Fibroblast of peridontal ligament (primary cell): ENCODE measurements around the gene NCBP3.
"Not testable (repeated sequence)": the region's sequence is repeated elsewhere in the genome, so short reads cannot be mapped to it uniquely, and the experiment has no call there.

Experiments
- DNase-seq: peaks from one replicate; pipeline ENCODE4 v3.0.0-alpha.2; 2010; ENCODE audit errors: extremely low read depth

The NCBP3 gene

DNA sequence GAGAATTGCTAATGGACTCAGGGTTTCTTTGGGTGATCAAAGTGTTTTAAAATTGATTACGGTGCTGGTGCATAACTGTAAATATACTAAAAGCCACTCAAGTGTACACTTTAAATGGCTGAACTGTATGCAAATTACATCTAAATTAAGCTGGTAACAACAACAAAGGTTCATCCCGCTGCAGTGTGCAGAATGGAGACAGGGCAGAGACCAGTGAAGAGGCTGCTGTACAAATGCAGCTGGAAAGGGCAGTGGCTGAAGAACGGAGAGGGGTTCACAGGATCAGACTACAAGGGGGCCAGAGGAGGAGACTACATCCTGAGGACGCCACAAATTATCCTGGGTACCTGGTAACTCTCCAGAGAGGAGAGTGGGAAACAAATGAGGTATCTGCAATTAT is 36.0 kb downstream of the NCBP3 start:
- no peak for DNase-seq

DNA sequence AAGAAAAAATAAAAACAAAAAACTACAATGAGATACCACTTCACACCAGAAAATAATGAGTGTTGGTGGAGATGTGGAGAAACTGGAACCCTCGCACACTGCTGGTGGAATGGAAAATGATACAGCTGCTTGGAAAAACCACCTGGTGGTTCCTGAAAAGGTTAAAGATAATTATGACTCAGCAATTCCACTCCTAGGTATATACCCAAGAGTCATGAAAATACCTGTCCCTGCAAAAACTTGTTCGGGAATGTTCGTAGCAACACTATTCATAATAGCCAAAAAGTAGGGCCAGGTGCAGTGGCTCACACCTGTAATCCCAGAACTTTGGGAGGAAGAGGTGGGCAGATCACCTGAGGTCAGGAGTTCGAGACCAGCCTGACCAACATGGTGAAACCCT is 36.9 kb downstream of the NCBP3 start:
- DNase-seq, result no peak

DNA sequence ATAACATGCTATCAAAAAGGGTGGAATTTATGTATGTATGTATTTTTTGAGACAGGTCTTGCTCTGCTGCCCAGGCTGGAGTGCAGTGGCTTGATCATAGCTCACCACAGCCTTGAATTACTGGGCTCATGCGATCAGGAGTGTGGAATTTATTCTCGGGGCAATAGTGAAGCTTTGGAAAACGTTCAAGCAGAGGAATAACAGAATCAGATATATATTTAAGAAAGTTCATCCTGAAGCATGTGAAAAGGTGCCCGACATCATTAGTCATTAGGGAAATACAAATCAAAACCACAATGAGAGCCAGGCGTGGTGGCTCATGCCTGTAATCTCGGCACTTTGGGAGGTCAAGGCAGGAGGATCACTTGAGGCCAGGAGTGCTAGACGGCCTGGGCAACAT is 37.3 kb downstream of the NCBP3 start:
- no peak for DNase-seq

DNA sequence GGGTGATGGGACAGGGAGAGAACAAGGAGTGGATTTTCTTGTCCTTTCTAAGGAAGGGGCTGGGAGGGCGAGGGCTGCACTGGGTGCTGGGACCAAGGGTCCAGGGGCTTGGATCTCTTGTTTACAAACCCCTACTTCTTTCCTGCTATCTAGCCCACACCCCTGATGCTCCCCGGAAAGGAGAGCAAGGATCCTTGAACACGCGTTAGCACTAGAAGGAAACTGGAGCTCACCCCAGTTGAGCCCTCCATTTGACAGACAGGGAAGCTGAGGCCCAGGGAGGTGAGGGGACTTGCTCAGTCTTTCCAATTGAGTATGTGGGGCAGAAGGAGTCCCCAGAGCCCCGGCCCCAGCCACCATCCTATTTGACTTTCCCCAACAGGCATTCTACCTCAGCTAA is 40.5 kb downstream of the NCBP3 start:
- no peak for DNase-seq

DNA sequence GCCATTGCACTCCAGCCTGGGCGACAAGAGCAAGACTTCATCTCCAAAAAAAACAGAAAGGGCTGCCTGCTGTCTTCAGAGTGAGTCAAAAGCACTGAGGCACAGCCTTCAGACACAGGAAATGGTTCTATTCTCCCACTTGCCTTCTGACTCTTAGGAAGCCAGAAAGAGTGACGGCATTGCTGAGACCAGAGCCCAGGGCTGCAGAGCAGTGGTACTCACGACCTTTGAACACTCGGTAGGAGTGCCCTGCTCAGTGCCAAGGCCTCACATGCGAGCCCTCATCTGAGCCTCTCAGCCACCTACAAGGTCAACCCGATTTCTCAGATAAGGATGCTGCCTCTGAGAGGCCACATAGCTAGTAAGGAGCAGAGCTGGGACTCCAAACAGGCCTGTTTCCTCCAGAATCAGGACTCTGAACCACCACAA is 41.5 kb downstream of the NCBP3 start:
- no peak for DNase-seq

DNA sequence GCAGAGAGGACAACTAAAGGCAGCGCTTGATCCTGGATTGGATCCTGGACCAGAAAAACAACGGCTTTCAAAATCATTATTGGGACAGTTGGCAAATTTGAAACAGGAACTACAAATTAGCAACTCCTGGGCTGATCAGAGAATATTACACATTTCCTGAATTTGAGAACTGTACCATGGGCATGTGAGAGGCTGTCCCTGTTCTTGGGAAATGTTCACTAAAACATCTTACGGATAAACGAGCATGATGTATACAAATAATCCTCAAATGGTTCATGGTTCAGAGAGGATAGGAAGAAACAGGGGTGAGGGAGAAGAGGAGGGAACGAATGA is 42.8 kb downstream of the NCBP3 start:
- DNase-seq, result no peak

DNA sequence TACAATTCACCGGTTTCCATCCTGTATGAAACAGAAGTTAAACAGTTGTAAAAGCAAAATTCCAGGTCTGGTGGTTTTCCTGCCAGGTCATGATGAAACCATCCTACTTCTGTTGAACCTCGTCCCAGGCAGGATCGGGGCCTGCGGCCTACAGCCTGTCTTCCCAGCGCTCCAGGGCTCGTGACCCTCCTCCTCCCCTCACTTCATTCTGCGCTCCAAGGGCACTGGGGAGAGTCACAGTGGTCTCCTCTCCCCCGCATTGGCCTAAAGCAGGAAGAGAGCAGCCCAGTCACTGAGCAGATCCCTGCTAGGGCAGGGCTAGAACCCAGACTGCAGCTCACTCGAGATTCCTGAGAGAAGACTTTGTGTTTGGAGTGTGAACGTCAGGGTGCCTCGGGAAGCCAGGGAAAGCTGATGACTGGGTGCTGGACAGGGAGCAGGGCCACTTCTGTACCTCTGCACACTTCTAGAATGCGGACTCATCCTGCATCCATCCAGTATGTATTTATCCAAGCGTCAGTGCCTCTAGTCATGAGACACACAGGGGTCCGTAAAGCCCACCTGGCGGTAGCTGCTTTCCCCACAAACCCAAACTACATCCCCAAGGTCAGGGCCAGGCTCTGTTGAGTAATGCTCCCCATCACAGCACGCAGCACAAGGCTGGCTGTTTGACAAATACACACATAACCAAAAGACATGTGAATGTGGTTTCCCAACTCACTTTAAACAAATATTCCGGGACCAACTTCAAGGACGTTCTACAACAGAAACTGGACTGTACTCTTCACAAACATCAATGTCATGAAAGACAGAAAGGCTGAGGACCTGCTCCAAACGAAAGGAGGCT is 43.4 kb downstream of the NCBP3 start:
- DNase-seq, result peak; percentile 90

DNA sequence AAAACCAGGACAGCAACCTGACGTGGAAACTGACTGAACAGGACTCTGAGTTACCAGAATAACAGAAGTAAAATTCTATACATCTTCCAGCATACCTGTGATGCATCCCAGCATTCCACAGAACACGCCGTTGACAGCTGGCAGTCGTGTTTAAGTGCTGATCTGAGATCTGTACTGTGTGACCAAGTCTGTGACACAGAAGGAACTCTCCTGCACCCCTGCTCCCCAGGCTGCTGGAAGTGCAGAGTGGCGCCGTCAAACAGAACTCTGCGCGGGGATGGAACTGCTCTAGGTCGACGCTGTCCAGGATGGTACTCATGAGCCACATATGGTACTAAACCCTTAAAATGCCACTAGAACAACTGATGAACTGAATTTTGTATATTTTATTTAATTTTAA is 44.3 kb downstream of the NCBP3 start:
- DNase-seq, result no peak

DNA sequence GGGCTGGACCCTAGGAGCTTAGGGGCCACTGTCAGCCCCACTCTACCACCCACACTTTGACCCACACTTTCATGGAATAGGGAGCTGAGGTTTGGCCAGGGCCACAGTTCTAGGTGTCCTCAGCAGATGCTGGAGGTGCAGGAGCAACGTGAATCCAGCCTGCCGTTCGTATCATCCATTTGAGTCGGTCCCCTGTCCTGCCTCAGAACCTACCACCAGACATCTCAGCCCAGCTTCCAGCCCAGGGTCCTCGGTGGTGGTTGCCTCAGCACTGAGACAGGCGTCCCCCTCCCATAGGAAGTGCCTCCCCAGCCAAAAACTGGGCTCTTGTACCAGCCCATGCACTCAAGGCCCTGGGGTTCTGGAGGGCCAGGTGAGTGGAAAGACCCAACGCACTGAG is 44.7 kb downstream of the NCBP3 start:
- DNase-seq, result no peak

DNA sequence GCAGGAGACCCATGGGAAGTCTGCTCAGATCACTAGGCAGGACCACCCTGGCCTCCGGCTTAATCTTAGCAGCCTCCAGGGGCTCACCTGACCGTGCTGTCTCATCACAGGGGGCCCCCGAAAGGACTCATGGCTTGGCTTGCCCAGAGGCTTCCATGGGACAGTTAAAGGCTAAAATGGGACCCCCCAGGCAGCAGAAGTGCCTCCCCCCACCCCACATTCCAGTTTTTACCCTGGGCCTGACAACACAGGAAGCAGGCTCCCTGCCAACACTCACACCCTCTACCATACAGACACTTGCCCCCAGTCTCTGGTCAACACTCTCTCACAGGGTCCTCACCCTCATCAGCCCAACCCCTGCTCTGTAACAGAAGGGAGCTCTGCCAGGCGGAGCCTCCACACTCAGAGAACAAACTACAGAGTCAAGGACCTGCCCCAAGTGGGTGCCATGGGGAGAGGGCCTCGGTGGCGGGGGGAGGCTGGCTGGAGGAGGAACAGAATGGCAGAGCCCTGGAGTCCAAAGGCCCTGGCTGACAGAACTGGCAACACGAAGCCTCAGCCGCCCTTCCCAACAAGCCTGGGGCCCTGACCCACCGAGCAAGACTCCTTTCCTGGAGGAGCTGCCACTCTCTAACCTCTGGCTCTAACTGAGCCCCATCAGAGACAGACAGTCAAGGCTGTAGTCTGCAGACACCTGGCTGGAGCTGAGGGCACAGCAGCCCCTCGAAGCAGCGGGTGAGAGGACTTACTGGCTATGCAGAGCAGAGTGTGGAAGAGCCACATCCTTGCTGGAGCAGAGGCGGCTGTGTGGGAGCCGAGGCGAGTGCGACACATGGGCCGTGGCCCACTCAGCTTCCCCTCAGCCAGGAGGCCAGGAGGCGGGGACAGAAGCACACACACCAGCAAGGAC is 45.4 kb downstream of the NCBP3 start, which contains the start of gene ITGAE:
TSS of gene ITGAE (minus strand) at position 827 of the 910 bp plus-strand sequence. CDS start at position 783, 44 bp downstream.
- no peak for DNase-seq

DNA sequence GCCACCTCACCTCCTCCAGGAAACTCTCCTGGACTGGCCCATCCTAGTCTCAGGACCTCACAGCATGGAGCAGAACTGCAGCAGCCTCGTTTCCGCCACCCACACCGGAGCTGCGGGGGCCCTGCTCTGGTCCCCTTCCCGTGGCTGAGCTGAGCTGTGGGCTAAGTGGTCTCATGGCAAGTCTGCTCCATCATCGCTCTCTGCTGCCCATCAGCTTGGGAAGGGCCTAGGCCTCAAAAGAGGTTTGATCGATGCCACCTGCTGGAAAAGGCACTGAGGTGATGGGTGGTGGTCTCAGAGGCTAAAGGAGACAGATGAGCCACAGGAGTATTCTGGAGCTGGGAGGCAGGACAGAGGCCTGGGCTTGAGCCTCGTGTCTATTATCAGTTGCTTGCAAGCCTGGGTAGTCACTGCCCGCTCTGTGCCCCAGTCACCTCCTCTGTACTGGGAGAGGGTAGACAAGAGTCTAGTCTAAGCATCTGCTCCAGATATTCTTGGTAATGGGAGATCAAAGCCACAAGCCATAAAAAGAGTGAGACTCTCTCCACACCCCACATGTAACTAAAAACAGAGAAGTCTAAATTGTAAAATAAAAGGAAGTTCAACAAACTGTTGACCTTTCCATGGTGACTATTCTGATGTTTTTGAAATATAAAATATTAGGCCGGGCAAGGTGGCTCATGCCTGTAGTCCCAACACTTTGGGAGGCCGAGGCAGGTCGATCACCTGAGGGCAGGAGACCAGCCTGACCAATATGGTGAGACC is 46.7 kb downstream of the NCBP3 start:
- DNase-seq, result no peak

DNA sequence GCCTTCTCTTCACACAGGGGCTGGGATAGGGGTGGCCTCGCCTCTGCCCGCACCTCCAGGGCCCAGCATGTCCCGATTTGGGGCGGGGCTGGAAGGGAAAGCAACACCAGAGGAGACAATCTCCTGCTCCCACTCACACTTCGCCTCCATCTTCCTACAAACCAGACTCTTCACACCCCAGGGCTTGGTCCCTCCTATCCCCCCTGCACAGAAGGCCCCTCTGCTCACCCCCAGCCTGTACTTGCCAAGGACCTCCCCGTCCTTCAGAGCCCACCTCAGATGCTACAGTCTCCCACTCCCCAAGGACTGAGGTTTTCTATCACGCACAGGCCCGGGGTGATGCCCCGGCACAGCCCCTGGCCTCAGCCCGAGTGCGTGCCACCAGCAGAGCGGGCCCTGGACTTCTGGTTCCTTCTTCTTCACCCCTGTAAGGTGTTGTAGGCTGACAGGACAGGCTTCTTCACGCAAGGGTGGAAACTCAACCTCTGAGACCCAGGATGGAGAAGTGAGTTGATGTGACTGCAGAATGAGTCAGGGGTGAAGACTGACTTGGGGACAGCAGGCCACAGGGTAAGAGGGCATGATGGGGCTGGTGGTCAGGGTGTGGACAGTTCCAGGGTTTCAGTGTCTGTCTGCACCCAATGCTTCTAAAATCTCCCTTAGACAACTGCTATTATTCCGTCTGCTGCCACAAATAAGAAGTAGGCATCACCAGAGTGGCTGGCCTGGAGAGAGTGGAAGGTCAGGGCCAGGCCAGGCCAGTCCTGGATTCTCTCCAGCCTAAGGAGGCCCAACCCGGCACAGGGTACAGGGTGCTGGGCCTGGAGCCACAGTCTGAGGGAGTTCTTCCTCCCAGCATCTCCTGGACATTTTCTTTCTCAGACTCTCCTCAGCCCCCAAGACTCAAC is 47.5 kb downstream of the NCBP3 start:
- DNase-seq, result no peak

DNA sequence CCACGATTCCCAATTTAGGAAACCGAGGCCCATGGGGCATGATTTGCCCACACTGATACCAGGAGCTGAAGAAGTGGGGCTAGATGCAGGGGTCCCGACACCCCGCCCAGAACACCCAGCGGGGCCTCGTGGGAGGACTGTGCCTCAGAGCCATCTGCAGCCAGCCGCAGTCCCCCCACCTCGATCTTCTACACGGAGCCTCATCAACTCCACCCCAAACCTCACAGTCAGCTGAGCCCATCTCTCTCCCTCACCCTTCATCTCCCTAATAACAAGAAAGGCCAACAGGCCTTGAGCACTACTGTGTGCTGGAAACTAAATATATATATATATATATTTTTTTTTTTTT is 49.2 kb downstream of the NCBP3 start:
- no peak for DNase-seq

DNA sequence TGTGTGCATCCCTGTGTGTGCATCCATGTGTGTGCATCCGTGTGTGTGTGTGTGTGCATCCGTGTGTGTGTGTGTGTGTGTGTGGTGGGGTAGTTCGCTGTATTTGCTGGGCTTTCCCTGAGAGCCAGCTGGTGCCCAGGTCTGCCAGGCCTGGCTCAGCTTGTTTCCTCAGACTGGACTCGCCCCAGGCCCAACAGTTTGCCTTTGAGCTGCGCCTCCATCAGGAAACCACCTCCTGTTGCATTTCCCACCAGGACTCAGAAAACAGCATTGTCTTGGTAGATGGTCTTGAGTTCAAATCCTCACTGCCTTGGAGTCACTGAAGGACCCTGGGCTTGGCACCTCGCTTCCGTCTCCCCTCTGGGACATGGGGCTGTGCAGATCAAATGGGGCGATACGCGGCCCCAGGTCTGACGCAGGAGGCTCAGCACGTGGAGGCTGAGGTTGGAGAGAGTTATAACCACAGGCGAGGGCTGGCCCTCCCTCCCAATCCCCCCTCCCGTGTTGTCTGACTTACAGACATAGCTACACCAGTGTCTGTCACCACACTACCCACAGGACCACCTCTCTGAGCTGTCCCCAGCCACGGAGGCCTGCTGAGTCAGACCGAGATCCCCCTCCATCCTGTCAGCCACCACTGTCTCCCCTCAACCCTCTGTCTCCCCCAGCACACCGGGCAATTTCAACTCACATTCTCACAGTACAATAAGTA is 49.8 kb downstream of the NCBP3 start:
- no peak for DNase-seq

DNA sequence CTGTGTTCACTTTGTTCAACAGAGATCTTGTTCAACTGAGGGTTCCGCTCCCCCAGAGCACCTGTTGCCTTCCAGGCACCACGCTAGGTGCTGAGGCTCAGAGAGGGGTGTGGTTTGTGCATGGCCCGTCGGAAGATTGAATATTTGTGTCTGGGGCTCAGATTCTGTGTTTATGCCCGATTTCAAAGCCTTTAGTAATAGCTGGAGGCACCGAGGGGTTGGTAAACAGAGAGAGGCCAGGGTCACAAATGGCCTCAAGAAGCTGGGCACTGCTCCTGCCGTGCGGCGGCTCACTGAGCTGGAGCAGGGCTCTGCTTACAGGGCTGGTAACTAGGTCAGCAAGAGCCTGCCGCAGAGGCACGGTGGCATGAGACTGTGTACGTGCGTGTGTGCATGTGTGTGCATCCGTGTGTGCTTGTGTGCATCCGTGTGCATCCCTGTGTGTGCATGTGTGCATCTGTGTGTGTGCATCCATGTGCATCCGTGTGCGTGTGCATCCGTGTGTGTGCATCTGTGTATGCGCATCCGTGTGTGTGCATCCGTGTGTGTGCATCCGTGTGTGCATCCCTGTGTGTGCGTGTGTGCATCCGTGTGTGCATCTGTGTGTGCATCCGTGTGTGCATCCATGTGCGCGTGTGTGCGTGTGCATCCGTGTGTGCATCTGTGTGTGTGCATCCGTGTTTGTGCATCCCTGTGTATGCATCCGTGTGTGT is 50.5 kb downstream of the NCBP3 start:
- no peak for DNase-seq

DNA sequence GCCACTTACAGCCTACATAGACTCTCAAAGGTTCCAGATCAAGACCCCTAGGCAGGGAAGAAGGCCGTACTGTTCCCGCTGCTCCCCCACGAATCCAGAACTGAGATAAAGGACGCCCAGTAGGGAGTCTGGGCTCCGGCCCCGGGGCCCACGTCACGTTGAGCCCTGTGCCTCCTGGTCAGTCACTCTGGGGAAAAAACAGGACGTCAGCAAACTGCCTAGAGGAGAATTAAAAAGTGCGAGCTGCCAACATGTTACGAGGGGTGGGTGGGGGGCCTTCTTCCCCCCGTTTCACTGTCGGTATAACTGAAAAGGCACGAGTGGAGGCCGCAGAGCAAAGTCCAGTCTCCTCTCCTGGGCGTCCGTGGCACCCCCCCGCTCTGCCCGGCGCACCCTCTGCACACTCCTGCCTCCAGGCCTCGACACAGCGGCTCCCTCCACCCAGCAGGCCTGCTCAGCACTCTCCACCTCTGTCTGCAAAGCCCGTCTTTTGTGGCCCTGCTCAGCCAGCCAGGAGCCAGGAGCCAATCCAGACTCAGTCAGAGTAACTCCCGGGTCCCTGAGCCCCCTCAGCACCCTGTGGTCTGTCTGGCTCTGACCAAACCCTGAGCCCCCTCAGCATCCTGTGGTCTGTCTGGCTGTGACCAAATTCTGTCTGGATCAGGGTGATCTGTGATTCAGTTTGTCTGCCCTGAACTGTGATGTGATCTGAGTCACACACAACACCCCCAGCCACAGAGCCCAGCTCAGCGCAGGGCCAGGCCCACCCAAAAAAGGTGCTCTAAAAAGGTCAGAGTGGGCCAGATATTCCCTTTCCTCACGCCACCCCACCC is 51.3 kb downstream of the NCBP3 start:
- no peak for DNase-seq

DNA sequence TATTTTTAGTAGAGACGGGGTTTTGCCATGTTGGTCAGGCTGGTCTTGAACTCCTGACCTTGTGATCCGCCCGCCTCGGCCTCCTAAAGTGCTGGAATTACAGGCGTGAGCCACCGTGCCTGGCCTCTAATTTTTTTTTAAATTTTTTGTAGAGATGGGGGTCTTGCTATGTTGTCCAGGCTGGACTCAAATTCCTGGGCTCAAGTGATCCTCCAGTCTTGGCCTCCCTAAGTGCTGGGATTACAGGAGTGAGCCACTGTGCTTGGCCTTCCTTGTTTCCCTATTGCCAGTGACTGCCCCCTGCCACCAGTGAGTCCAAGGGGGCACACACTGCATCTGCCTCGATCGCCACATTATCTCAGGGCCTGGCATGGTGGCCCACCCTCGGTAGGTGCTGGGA is 51.9 kb downstream of the NCBP3 start:
- not testable (repeated sequence) for DNase-seq

DNA sequence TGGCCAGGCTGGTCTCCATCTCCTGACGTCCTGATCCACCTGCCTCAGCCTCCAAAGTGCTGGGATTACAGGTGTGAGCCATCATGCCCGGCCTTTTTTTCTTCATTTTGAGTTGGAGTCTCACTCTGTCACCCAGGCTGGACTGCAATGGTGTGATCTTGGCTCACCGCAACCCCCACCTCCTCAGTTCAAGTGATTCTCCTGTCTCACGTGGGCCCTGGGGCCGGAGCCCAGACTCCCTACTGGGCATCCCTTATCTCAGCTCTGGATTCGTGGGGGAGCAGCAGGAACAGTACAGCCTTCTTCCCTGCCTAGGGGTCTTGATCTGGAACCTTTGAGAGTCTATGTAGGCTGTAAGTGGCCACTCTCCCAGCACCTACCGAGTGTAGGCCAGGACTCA is 52.8 kb downstream of the NCBP3 start:
- not testable (repeated sequence) for DNase-seq

DNA sequence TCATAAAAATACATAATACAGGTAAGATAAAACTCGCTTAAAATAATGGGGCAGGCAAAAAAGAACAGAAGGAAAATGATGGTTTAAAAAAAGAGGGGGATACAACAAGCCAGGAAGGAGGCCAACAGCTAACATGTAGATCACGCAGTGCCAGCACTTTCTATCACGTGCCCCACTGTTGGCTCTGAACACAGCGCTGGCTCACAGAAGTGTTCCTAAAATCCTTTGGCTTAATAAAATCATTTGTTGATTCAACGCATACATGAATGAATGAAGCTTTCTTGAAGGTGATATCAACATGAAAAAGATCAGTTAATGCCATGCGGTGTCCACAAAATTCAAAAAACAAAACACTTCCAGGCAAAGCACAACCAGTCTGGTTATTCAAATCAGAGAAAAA is 53.6 kb downstream of the NCBP3 start:
- DNase-seq, result no peak
